ENCODE data around the gene ZSCAN18. TPM values are rescaled to one million over a fixed set of nuclear protein-coding genes. Genes with fewer than 3 reads are reported as not detected.
A peak's percentile ranks its signal among the peaks of the same experiment; 100 is the strongest.

Gene ZSCAN18
- total RNA-seq, 2 experiments from 2014 or later: 27.0 to 31.7 TPM

DNA sequence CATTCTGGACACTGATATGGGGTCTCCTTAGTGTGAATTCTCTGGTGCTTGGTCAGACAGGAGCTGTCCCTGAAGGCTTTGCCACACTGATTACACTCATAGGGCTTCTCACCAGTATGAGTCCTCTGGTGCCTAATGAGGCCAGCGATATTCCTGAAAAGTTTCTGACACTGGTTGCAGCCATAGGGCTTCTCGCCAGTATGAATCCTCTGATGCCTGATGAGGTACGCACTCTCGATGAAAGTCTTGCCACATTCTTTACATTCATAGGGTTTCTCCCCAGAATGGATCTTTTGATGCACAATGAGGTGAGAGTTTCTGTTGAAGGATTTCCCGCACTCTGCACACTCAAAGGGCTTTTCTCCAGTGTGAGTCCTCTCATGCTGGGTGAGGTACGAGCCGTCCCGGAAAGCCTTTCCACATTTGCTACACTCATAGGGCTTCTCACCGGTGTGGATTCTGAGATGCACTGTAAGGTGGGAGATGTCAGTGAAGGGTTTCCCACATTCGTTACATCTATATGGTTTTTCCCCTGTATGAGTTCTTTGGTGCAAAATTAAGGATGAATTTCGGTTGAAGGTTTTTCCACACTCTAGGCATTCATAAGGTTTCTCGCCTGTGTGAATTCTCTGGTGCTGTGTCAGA is 30.1 kb upstream of the ZSCAN18 start:
- Mint-ChIP-seq H3K36me3 (ENCODE audit: low read depth) (peaks cover 74% of the 10 kb centered on the region), H3K27me3 (no peaks in the 10 kb centered on the region)
- TF ChIP-seq, protein P1, sequence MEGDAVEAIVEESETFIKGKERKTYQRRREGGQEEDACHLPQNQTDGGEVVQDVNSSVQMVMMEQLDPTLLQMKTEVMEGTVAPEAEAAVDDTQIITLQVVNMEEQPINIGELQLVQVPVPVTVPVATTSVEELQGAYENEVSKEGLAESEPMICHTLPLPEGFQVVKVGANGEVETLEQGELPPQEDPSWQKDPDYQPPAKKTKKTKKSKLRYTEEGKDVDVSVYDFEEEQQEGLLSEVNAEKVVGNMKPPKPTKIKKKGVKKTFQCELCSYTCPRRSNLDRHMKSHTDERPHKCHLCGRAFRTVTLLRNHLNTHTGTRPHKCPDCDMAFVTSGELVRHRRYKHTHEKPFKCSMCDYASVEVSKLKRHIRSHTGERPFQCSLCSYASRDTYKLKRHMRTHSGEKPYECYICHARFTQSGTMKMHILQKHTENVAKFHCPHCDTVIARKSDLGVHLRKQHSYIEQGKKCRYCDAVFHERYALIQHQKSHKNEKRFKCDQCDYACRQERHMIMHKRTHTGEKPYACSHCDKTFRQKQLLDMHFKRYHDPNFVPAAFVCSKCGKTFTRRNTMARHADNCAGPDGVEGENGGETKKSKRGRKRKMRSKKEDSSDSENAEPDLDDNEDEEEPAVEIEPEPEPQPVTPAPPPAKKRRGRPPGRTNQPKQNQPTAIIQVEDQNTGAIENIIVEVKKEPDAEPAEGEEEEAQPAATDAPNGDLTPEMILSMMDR (IDR thresholded peaks at IDR 0.05): no peak

DNA sequence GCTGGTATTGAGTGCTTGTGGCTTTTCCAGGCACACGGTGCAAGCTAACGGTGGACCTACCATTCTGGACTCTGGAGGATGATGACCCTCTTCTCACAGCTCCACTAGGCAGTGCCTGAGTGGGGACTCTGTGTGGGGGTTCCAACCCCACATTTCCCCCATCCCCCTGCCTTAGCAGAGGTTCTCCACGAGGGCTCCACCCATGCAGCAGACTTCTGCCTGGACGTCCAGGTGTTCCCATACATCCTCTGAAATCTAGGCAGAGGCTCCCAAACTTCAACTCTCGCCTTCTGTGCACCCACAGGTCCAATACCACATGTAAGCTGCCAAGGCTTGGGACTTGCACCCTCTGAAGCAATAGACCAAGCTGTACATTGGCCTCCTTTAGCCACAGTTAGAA is 25.3 kb upstream of the ZSCAN18 start:
- CTCF ChIA-PET: no interaction called here
- Mint-ChIP-seq H3K27me3 (peaks cover 4% of the 10 kb centered on the region), H3K4me1 (ENCODE audit: low read depth) (no peaks in the 10 kb centered on the region), H3K9me3 (peaks cover 76% of the 10 kb centered on the region), H3K27ac (no peak overlapping the region), H3K4me3 (no peak overlapping the region), H3K36me3 (ENCODE audit: low read depth) (peaks cover 48% of the 10 kb centered on the region)
- DNase-seq (no peak), ATAC-seq (no peak)
- TF ChIP-seq, protein P1 (IDR thresholded peaks at IDR 0.05): no peak
- intact Hi-C loops (cut with micrococcal nuclease): no loop called here
- POLR2A ChIA-PET: no interaction called here

More for the DNA sequence above, 30.1 kb upstream of the ZSCAN18 start:
- Mint-ChIP-seq H3K4me3 (no peak overlapping the region), H3K4me1 (ENCODE audit: low read depth) (no peaks in the 10 kb centered on the region), H3K27ac (no peak overlapping the region), H3K9me3 (peaks cover 73% of the 10 kb centered on the region)
- POLR2A ChIA-PET: no interaction called here
- CTCF ChIA-PET: interaction anchor here (1.5 kb wide), 1 partner anchor 14 kb away, joined by 4 read pairs; no protein-coding TSS in a partner anchor
- DNase-seq: no peak
- intact Hi-C loops (cut with micrococcal nuclease): no loop called here
- ATAC-seq: no peak

DNA sequence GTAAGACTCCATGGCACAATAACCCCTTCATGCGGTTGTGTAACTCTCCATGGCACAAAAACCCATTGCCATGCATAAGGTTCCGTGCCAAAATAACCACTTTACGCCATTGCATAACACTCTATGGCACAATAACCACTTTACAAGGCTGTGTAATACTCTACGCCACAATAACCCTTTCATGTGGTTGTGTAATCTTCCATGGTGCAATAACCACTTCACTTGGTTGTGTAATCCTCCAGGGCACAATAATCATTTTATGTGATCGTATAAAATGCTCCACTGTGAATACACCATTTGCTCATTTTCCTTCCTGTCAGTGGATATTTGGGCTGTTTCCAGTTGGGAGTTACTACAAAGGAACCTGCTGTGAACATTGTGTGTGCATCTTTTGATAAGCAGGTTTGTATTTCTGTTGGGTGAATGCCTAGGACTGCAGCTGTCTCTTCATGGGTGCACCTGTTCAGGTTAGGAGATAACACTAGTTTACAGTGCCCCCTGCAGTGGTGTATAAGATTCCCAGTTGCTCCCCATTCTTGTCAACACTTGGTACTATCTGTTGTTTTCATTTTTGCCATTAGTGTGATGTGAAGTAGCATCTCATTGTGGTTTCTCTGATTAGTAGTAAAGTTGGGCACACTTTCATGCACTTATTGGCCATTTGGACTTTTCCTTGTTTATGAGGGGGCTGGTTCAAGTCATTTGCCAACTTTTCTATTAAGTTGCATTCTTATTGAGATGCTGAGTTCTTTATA is 21.1 kb upstream of the ZSCAN18 start:
- H3K36me3 Mint-ChIP-seq (ENCODE audit: low read depth): peaks cover 45% of the 10 kb centered on the region
- peaks cover 8% of the 10 kb centered on the region for H3K27me3 Mint-ChIP-seq
- no peak overlapping the region for H3K4me3 Mint-ChIP-seq
- no peak for DNase-seq
- POLR2A ChIA-PET: no interaction called here
- CTCF ChIA-PET: no interaction called here
- H3K27ac Mint-ChIP-seq: no peak overlapping the region
- ATAC-seq: no peak
- TF ChIP-seq, protein P1 (IDR thresholded peaks at IDR 0.05): no peak
- intact Hi-C loops (cut with micrococcal nuclease): no loop called here
- H3K4me1 Mint-ChIP-seq (ENCODE audit: low read depth): no peaks in the 10 kb centered on the region
- peaks cover 75% of the 10 kb centered on the region for H3K9me3 Mint-ChIP-seq

DNA sequence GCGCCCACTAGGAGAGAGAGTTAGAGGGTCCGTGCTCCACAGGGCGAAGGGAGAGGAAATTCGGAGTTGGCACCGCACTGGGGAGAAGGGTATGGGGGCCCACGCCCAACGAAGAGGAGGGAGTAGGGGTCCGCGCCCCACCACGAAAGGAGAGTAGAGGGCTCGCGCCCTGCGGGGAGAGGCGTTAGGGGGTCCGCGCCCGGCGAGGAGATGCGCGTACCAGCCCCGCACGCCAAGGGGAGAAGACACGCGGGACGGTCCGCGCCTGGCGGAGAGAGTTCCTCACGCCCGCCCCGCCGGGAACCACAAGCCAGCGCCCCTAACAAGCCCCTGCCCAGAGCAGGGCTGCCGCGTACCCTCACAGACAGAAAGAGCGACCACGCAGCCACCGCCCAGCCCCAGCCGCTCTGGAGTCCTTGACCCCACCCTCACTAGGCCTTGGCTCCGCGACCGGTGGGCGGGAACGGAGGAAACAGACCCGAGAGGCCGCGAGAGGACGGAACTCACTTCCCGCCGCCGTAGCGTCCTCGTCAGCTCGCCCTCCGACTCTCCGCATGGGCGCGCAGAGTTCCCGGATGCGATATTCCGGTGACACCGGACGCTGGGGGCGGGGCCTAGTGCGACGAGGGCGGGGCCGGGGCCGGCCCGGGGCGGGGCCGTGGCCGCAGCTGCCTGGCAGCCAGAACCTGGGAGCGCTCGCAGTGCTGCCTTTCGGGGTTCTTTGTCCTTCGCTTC is 20.0 kb upstream of the ZSCAN18 start:
- intact Hi-C loops (cut with micrococcal nuclease): no loop called here
- ATAC-seq (no peak), DNase-seq (peak; percentile 13)
- H3K27me3 Mint-ChIP-seq: peaks cover 8% of the 10 kb centered on the region
- H3K36me3 Mint-ChIP-seq (ENCODE audit: low read depth): peaks cover 45% of the 10 kb centered on the region
- ChIA-PET CTCF (no interaction called here), POLR2A (no interaction called here)
- H3K9me3 Mint-ChIP-seq: peaks cover 72% of the 10 kb centered on the region
- TF ChIP-seq, protein P1 (IDR thresholded peaks at IDR 0.05): no peak
- no peak overlapping the region for H3K4me3 Mint-ChIP-seq
- H3K27ac Mint-ChIP-seq: no peak overlapping the region
- no peaks in the 10 kb centered on the region for H3K4me1 Mint-ChIP-seq (ENCODE audit: low read depth)

DNA sequence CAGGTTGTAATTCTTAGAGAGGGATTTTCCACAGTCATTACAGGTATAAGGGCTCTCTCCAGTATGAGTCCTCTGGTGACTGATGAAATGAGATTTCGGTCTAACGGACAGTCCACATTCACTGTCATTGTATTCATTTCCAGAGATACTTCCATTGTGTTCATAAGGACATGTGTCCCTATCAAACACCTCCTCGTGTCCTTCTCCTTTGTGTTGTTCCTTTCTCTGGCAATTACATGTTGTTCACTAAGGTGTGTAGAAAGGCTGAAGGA is 10.5 kb upstream of the ZSCAN18 start:
- H3K27me3 Mint-ChIP-seq: no peaks in the 10 kb centered on the region
- ATAC-seq: no peak
- CTCF ChIA-PET: no interaction called here

More for the DNA sequence above, 10.5 kb upstream of the ZSCAN18 start:
- Mint-ChIP-seq H3K4me1 (ENCODE audit: low read depth) (no peaks in the 10 kb centered on the region), H3K9me3 (peaks cover 54% of the 10 kb centered on the region), H3K36me3 (ENCODE audit: low read depth) (peaks cover 28% of the 10 kb centered on the region), H3K27ac (no peak overlapping the region), H3K4me3 (no peak overlapping the region)
- DNase-seq: no peak
- intact Hi-C loops (cut with micrococcal nuclease): no loop called here
- POLR2A ChIA-PET: no interaction called here
- TF ChIP-seq, protein P1 (IDR thresholded peaks at IDR 0.05): no peak
